Panc1 (cell line): ENCODE data around the gene MTUS2. TPM values are rescaled to one million over a fixed set of nuclear protein-coding genes. Genes with fewer than 3 reads are reported as not detected.

Experiments used
- ATAC-seq: fragments of 200-7000 bp; cut with Tn5 transposase; 2 replicates; pipeline ENCODE4 v1.9.1; 2020; ENCODE audit warnings: mild to moderate bottlenecking, moderate library complexity
- BruUV-seq: library from RNA; stranded (reverse); fragments of 400-500 nt; replicated peaks from 2 replicates; lab custom pipeline; 2021; lab: Mats Ljungman, UMichigan
- CTCF ChIA-PET: fragments of 300-600 bp; sonication (Branson Sonifier 250); formaldehyde crosslinking; loops from one replicate; lab custom pipeline; 2022; ENCODE audit warnings: antibody characterized with exemption; lab: Charles Lee
- POLR2A ChIA-PET: fragments of 300-600 bp; sonication (Branson Sonifier 250); formaldehyde crosslinking; loops from one replicate; lab custom pipeline; 2022; ENCODE audit warnings: antibody characterized with exemption; lab: Charles Lee
- DNase-seq: peaks from one replicate; pipeline ENCODE4 v3.0.0-alpha.2; 2010; ENCODE audit warnings: low read depth, low spot score
- H3K27ac ChIP-seq: 2 replicates; pipeline ENCODE4 v1.5.1; 2011; ENCODE audit warnings: mild to moderate bottlenecking, low read length, inconsistent platforms
- H3K27me3 ChIP-seq: fragments of 200-500 bp; sonication (Bioruptor generic); 2 replicates; pipeline ENCODE4 v1.6.0; 2014; ENCODE audit warnings: low read length, inconsistent platforms; ENCODE audit not compliant: control insufficient read depth, insufficient read depth
- H3K36me3 ChIP-seq: fragments of 200-500 bp; sonication (Bioruptor generic); 2 replicates; pipeline ENCODE4 v1.5.1; 2014; ENCODE audit warnings: inconsistent platforms, mild to moderate bottlenecking, low read length, moderate library complexity; ENCODE audit not compliant: control insufficient read depth, insufficient read depth
- H3K4me1 ChIP-seq: 2 replicates; pipeline ENCODE4 v1.5.1; 2011; ENCODE audit warnings: inconsistent platforms, mild to moderate bottlenecking, low read length, moderate library complexity; ENCODE audit not compliant: control insufficient read depth, insufficient read depth
- H3K4me3 ChIP-seq, 2 experiments: 2 replicates each; pipeline ENCODE4 v1.5.1; 2011 to 2012; ENCODE audit warnings: low read depth in 2 of 2, low read length in 2 of 2, mild to moderate bottlenecking in 2 of 2, inconsistent platforms in 1 of 2, moderate library complexity in 1 of 2
- H3K9me3 ChIP-seq: fragments of 200-500 bp; sonication (Bioruptor generic); 2 replicates; pipeline ENCODE4 v1.5.1; 2014; ENCODE audit warnings: low read depth, mild to moderate bottlenecking, inconsistent platforms, low read length, moderate library complexity; ENCODE audit not compliant: control insufficient read depth, insufficient read depth
- POLR2AphosphoS5 ChIP-seq: IDR thresholded peaks from 2 replicates; pipeline ENCODE4 v1.6.1; 2012; ENCODE audit warnings: mild to moderate bottlenecking, low read depth, low read length, moderate library complexity
- SIN3A ChIP-seq: IDR thresholded peaks from 2 replicates; pipeline ENCODE4 v1.6.1; 2012; ENCODE audit warnings: low read depth, mild to moderate bottlenecking, low read length, moderate library complexity, borderline replicate concordance; ENCODE audit not compliant: insufficient read depth
- TCF7L2 ChIP-seq: IDR thresholded peaks from 2 replicates; pipeline ENCODE4 v1.6.1; 2011; ENCODE audit warnings: mild to moderate bottlenecking, low read depth, low read length, inconsistent platforms
- in situ Hi-C: cut with HindIII; loops from 2 replicates; pipeline ENCODE4 v1.10.0; 2016; ENCODE audit warnings: low sequenced_read_pairs, low pct_unique_long_range_greater_than_20kb
- intact Hi-C: fragments of 100-400 bp; cut with micrococcal nuclease; formaldehyde crosslinking; loops from one replicate; pipeline ENCODE4 v1.10.0; 2022; ENCODE audit not compliant: unreplicated experiment
- total RNA-seq: library from RNA; stranded (reverse); gene quantifications from one replicate; pipeline ENCODE4 v1.2.1, GENCODE V29; 2021; ENCODE audit not compliant: unreplicated experiment
- TF ChIP-seq, protein P1 (sequence below): fragments of 450-650 bp; IDR thresholded peaks from 2 replicates; pipeline ENCODE4 v1.5.1; 2017; ENCODE audit warnings: mild to moderate bottlenecking
- TF ChIP-seq, protein P2 (sequence below), 2 experiments: IDR thresholded peaks; 2 replicates each; pipeline ENCODE4 v1.6.1; 2011 to 2012; ENCODE audit warnings: low read depth in 2 of 2, control low read depth in 1 of 2, low read length in 1 of 2, mild to moderate bottlenecking in 1 of 2, moderate library complexity in 1 of 2; ENCODE audit not compliant: insufficient read depth in 1 of 2

The MTUS2 gene
- total RNA-seq, 1 experiment from 2014 or later, result 0.05 TPM

DNA sequence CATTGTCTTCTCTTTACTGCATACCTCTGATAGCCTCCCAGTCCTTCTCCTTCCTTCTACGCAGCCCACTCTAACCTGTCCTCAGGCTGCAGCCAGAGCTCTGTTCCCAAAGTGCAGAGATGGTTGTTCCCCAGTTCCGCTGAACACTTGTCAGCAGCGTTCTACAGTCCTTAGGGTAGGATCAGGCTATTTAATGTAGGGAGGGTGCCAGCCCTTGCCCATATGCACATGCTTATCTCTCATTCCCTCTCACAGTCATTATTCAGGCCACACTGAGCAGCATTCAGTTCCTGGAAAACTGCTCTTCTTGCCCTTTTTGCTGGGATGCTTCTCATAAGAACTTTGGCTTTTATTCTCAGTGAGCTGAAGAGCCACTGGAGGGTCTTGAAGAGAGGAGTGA is 180.7 kb downstream of the MTUS2 start:
- H3K4me3 ChIP-seq, result no peak overlapping the region
- no TSS peak for BruUV-seq
- ChIA-PET CTCF (no interaction called here), POLR2A (no interaction called here)
- H3K36me3 ChIP-seq, result no peaks in the 10 kb centered on the region
- no peaks in the 10 kb centered on the region for H3K4me1 ChIP-seq
- in situ Hi-C loops, result no loop called here
- H3K27ac ChIP-seq, result no peak overlapping the region
- TF ChIP-seq, protein P1, sequence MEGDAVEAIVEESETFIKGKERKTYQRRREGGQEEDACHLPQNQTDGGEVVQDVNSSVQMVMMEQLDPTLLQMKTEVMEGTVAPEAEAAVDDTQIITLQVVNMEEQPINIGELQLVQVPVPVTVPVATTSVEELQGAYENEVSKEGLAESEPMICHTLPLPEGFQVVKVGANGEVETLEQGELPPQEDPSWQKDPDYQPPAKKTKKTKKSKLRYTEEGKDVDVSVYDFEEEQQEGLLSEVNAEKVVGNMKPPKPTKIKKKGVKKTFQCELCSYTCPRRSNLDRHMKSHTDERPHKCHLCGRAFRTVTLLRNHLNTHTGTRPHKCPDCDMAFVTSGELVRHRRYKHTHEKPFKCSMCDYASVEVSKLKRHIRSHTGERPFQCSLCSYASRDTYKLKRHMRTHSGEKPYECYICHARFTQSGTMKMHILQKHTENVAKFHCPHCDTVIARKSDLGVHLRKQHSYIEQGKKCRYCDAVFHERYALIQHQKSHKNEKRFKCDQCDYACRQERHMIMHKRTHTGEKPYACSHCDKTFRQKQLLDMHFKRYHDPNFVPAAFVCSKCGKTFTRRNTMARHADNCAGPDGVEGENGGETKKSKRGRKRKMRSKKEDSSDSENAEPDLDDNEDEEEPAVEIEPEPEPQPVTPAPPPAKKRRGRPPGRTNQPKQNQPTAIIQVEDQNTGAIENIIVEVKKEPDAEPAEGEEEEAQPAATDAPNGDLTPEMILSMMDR, result no peak
- TF ChIP-seq, protein P2, sequence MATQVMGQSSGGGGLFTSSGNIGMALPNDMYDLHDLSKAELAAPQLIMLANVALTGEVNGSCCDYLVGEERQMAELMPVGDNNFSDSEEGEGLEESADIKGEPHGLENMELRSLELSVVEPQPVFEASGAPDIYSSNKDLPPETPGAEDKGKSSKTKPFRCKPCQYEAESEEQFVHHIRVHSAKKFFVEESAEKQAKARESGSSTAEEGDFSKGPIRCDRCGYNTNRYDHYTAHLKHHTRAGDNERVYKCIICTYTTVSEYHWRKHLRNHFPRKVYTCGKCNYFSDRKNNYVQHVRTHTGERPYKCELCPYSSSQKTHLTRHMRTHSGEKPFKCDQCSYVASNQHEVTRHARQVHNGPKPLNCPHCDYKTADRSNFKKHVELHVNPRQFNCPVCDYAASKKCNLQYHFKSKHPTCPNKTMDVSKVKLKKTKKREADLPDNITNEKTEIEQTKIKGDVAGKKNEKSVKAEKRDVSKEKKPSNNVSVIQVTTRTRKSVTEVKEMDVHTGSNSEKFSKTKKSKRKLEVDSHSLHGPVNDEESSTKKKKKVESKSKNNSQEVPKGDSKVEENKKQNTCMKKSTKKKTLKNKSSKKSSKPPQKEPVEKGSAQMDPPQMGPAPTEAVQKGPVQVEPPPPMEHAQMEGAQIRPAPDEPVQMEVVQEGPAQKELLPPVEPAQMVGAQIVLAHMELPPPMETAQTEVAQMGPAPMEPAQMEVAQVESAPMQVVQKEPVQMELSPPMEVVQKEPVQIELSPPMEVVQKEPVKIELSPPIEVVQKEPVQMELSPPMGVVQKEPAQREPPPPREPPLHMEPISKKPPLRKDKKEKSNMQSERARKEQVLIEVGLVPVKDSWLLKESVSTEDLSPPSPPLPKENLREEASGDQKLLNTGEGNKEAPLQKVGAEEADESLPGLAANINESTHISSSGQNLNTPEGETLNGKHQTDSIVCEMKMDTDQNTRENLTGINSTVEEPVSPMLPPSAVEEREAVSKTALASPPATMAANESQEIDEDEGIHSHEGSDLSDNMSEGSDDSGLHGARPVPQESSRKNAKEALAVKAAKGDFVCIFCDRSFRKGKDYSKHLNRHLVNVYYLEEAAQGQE (IDR thresholded peaks at IDR 0.05; ENCODE audit: insufficient read depth in 1 of 2, low read depth in 2 of 2, low read length in 1 of 2), result no peak
- TF ChIP-seq POLR2AphosphoS5 (no peak), TCF7L2 (no peak), SIN3A (no peak)
- intact Hi-C loops, result no loop called here
- DNase-seq (no peak), ATAC-seq (no peak)
- no peaks in the 10 kb centered on the region for H3K27me3 ChIP-seq
- H3K9me3 ChIP-seq, result no peaks in the 10 kb centered on the region

DNA sequence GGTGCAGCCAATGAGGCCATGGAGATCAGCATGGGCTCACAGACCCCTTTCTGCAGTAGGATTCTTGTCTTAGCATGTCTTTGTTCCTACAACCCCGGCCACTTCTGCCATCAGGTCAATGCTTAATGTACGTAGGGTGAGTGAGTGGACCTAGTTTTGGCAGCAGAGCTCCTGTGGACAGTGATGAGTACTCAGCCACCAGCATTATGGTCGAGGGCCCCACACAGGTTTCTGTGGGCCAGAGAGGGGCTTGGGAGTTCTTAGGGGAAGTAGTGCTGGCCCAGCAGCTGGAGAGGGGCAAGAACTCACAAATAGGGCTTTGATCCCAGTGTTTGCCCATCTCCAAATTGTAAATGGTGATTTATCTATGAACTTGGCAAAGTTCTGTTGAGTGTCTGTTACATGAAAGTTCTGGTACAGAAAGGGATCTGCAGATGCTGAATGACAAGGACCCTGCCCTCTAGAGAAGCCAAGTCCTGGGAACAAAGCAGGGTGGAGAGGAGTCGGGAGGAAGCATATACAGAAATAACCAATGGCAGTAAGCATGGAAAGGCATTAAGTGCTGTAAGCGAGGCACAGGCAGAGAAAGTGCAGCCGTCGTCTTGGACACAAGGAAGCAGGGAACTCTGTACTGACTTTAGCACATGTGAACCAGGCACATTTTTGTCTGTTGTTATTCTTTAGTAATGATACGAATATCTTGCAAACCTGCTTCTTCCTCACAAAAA is 185.1 kb downstream of the MTUS2 start:
- DNase-seq, result no peak
- in situ Hi-C loops, result no loop called here
- ATAC-seq, result no peak

More for the DNA sequence above, 185.1 kb downstream of the MTUS2 start:
- CTCF ChIA-PET, result no interaction called here
- Histone ChIP-seq H3K27ac (no peak overlapping the region), H3K9me3 (no peaks in the 10 kb centered on the region), H3K27me3 (no peaks in the 10 kb centered on the region; the same call in 1 of the 2 replicates), H3K4me3 (no peak overlapping the region), H3K36me3 (no peaks in the 10 kb centered on the region), H3K4me1 (no peaks in the 10 kb centered on the region)
- TF ChIP-seq TCF7L2 (no peak), SIN3A (no peak), POLR2AphosphoS5 (no peak)
- TF ChIP-seq, protein P2 (IDR thresholded peaks at IDR 0.05; ENCODE audit: insufficient read depth in 1 of 2, low read depth in 2 of 2, low read length in 1 of 2), result no peak
- TF ChIP-seq, protein P1, result no peak
- no TSS peak for BruUV-seq
- intact Hi-C loops, result no loop called here
- POLR2A ChIA-PET, result no interaction called here
